Choroid plexus epithelial cell (primary cell): ENCODE data around the gene PLPP4.

Source experiments
- DNase-seq: peaks from one replicate; pipeline ENCODE4 v3.0.0-alpha.2; 2010; ENCODE audit warnings: low read depth
- H3K4me3 ChIP-seq: 2 replicates; pipeline ENCODE4 v1.5.1; 2011; ENCODE audit warnings: low read depth, mild to moderate bottlenecking, control low read depth, low read length, moderate library complexity
- TF ChIP-seq, protein P1 (sequence below): conservative IDR thresholded peaks from 2 replicates; pipeline ENCODE4 v1.5.1; 2011; ENCODE audit warnings: low read depth, mild to moderate bottlenecking, control low read depth, inconsistent platforms, low read length, moderate library complexity

PLPP4 gene

GRCh38 chr10:120460776-120461175, 3.7 kb downstream of the PLPP4 start:
- DNase-seq = peak; percentile 96
- TF ChIP-seq, protein P1, sequence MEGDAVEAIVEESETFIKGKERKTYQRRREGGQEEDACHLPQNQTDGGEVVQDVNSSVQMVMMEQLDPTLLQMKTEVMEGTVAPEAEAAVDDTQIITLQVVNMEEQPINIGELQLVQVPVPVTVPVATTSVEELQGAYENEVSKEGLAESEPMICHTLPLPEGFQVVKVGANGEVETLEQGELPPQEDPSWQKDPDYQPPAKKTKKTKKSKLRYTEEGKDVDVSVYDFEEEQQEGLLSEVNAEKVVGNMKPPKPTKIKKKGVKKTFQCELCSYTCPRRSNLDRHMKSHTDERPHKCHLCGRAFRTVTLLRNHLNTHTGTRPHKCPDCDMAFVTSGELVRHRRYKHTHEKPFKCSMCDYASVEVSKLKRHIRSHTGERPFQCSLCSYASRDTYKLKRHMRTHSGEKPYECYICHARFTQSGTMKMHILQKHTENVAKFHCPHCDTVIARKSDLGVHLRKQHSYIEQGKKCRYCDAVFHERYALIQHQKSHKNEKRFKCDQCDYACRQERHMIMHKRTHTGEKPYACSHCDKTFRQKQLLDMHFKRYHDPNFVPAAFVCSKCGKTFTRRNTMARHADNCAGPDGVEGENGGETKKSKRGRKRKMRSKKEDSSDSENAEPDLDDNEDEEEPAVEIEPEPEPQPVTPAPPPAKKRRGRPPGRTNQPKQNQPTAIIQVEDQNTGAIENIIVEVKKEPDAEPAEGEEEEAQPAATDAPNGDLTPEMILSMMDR = no peak
- H3K4me3 ChIP-seq = no peak overlapping the region

GRCh38 chr10:120462018-120462682, 5.1 kb downstream of the PLPP4 start:
- no peak for DNase-seq
- TF ChIP-seq, protein P1 = no peak
- no peak overlapping the region for H3K4me3 ChIP-seq

GRCh38 chr10:120465138-120465537, 8.1 kb downstream of the PLPP4 start:
- DNase-seq = no peak
- no peak overlapping the region for H3K4me3 ChIP-seq
- TF ChIP-seq, protein P1 = no peak

GRCh38 chr10:120466006-120466405, 9.0 kb downstream of the PLPP4 start:
- TF ChIP-seq, protein P1 = no peak
- no peak for DNase-seq
- H3K4me3 ChIP-seq = no peak overlapping the region

DNA sequence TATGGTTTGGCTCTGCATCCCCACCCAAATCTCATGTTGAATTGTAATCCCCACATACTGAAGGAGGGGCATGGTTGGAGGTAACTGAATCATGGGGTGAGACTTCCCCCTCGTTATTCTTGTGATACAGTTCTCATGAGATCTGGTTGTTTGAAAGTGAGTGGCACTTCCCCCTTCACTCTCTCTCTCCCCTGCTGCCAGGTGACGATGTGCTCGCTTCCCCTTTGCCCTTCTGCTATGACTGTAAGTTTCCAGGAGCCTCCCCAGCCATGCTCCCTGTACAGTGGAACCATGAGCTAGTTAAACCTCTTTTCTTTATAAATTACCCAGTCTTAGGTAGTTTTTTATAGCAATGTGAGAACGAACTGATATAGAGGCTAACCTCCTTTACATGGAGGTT, 16.6 kb downstream of the PLPP4 start:
- no peak for DNase-seq
- no peak overlapping the region for H3K4me3 ChIP-seq
- TF ChIP-seq, protein P1 = no peak

- no peak for DNase-seq
- TF ChIP-seq, protein P1 = no peak
- H3K4me3 ChIP-seq = no peak overlapping the region
These were observed 17.9 kb downstream of the PLPP4 start for GRCh38 chr10:120474956-120475355.

GRCh38 chr10:120475844-120476791, 19.1 kb downstream of the PLPP4 start:
- H3K4me3 ChIP-seq = no peak overlapping the region
- TF ChIP-seq, protein P1 = no peak
- no peak for DNase-seq
